ENCODE measurements around the gene NCOA5.

Gene NCOA5

GRCh38 chr20:46018611-46019010 lies 71.2 kb downstream of the NCOA5 start:
- Histone ChIP-seq H3K27ac (ENCODE audit: extremely low read depth, low read depth, low read length) (no peak overlapping the region), H3K36me3 (ENCODE audit: control insufficient read depth in 2 of 2, insufficient read depth in 1 of 2, low read length in 2 of 2) (no peaks in the 10 kb centered on the region), H3K9me3 (ENCODE audit: control insufficient read depth, insufficient read depth, low read depth, low read length) (no peaks in the 10 kb centered on the region), H3K4me3 (ENCODE audit: low read depth, low read length) (no peak overlapping the region), H3K4me1 (ENCODE audit: control insufficient read depth, insufficient read depth, low read length) (no peaks in the 10 kb centered on the region)
- ChIA-PET CTCF (interaction anchor here (1.3 to 1.4 kb wide), 2 partner anchors 33 to 331 kb away, joined by 3 to 5 read pairs; no protein-coding TSS in a partner anchor), POLR2A (no interaction called here)
- TF ChIP-seq ZNF214 (tag by site-specific recombination; IDR thresholded peaks at IDR 0.05; ENCODE audit: borderline replicate concordance) (no peak), YY1 (tag by site-specific recombination; IDR thresholded peaks at IDR 0.05) (no peak), ZNF10 (tag by site-specific recombination; IDR thresholded peaks at IDR 0.05) (no peak)
- TF ChIP-seq, protein P1, sequence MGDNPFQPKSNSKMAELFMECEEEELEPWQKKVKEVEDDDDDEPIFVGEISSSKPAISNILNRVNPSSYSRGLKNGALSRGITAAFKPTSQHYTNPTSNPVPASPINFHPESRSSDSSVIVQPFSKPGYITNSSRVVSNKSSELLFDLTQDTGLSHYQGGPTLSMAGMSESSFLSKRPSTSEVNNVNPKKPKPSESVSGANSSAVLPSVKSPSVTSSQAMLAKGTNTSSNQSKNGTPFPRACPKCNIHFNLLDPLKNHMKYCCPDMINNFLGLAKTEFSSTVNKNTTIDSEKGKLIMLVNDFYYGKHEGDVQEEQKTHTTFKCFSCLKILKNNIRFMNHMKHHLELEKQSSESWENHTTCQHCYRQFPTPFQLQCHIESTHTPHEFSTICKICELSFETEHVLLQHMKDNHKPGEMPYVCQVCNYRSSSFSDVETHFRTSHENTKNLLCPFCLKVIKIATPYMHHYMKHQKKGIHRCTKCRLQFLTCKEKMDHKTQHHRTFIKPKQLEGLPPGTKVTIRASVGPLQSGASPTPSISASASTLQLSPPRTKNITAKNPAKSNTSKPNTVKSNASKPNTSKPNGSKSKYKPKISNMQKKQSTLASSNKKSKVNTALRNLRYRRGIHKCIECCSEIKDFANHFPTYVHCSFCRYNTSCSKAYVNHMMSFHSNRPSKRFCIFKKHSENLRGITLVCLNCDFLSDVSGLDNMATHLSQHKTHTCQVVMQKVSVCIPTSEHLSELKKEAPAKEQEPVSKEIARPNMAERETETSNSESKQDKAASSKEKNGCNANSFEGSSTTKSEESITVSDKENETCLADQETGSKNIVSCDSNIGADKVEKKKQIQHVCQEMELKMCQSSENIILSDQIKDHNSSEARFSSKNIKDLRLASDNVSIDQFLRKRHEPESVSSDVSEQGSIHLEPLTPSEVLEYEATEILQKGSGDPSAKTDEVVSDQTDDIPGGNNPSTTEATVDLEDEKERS (tag by site-specific recombination; IDR thresholded peaks at IDR 0.05) = no peak
- TF ChIP-seq, protein P2, sequence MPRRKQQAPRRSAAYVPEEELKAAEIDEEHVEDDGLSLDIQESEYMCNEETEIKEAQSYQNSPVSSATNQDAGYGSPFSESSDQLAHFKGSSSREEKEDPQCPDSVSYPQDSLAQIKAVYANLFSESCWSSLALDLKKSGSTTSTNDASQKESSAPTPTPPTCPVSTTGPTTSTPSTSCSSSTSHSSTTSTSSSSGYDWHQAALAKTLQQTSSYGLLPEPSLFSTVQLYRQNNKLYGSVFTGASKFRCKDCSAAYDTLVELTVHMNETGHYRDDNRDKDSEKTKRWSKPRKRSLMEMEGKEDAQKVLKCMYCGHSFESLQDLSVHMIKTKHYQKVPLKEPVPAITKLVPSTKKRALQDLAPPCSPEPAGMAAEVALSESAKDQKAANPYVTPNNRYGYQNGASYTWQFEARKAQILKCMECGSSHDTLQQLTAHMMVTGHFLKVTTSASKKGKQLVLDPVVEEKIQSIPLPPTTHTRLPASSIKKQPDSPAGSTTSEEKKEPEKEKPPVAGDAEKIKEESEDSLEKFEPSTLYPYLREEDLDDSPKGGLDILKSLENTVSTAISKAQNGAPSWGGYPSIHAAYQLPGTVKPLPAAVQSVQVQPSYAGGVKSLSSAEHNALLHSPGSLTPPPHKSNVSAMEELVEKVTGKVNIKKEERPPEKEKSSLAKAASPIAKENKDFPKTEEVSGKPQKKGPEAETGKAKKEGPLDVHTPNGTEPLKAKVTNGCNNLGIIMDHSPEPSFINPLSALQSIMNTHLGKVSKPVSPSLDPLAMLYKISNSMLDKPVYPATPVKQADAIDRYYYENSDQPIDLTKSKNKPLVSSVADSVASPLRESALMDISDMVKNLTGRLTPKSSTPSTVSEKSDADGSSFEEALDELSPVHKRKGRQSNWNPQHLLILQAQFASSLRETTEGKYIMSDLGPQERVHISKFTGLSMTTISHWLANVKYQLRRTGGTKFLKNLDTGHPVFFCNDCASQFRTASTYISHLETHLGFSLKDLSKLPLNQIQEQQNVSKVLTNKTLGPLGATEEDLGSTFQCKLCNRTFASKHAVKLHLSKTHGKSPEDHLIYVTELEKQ (tag by site-specific recombination; IDR thresholded peaks at IDR 0.05; ENCODE audit: borderline replicate concordance) = no peak

DNA sequence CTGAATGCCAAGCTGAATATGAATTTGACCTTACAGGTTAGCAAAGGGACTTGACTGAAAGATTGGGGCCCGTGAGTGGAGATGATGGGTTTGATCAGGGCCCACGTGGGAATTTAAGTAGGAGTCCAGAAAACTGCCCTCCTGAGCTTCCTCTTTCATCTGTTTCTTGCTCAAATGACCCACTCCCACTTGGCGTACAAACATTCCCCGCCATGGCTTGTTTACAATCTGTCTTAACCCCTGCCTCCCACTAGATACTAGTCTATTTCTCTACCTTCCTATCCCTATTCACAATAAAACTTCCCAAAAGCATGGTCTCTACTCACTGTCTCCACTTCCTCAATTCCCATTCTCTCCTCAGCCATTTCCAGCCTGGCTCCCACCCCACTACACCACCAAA lies 71.7 kb downstream of the NCOA5 start:
- Histone ChIP-seq H3K4me3 (ENCODE audit: low read depth, low read length) (no peak overlapping the region), H3K27ac (ENCODE audit: extremely low read depth, low read depth, low read length) (no peak overlapping the region), H3K4me1 (ENCODE audit: control insufficient read depth, insufficient read depth, low read length) (no peaks in the 10 kb centered on the region), H3K36me3 (ENCODE audit: control insufficient read depth in 2 of 2, insufficient read depth in 1 of 2, low read length in 2 of 2) (no peaks in the 10 kb centered on the region), H3K9me3 (ENCODE audit: control insufficient read depth, insufficient read depth, low read depth, low read length) (no peaks in the 10 kb centered on the region)
- ChIA-PET POLR2A (no interaction called here), CTCF (interaction anchor here (0.6 to 1.4 kb wide), 3 partner anchors 33 to 645 kb away, joined by 3 to 7 read pairs (median 5); no protein-coding TSS in a partner anchor)
- TF ChIP-seq ZFP3 (tag by site-specific recombination; IDR thresholded peaks at IDR 0.05; ENCODE audit: low read depth) = no peak
- TF ChIP-seq, protein P3, sequence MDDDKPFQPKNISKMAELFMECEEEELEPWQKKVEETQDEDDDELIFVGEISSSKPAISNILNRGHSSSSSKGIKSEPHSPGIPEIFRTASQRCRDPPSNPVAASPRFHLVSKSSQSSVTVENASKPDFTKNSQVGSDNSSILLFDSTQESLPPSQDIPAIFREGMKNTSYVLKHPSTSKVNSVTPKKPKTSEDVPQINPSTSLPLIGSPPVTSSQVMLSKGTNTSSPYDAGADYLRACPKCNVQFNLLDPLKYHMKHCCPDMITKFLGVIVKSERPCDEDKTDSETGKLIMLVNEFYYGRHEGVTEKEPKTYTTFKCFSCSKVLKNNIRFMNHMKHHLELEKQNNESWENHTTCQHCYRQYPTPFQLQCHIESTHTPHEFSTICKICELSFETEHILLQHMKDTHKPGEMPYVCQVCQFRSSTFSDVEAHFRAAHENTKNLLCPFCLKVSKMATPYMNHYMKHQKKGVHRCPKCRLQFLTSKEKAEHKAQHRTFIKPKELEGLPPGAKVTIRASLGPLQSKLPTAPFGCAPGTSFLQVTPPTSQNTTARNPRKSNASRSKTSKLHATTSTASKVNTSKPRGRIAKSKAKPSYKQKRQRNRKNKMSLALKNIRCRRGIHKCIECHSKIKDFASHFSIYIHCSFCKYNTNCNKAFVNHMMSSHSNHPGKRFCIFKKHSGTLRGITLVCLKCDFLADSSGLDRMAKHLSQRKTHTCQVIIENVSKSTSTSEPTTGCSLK (tag by site-specific recombination; IDR thresholded peaks at IDR 0.05) = no peak
- TF ChIP-seq SCRT2 (tag by site-specific recombination; IDR thresholded peaks at IDR 0.05) = no peak

DNA sequence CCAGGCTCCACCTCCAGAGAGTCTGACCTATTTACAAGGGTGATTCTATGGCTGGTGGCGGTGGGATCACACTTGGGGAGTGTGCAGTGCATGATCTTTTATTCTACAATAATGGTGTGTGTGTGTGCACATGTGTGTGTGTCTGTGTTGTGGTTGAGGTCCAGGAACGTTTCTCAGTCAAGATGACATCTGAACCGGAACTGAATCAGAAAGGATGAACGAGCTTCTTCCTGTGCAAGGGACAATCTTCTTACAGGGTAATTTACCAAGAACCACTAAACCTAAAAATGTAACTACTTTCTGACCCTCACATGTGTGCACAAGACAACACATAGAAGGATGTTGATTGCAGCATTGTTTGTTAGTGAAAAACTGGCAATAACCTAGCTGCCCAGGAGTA lies 72.5 kb downstream of the NCOA5 start:
- no peak overlapping the region for H3K27ac ChIP-seq (ENCODE audit: extremely low read depth, low read depth, low read length)
- H3K9me3 ChIP-seq (ENCODE audit: control insufficient read depth, insufficient read depth, low read depth, low read length) = no peaks in the 10 kb centered on the region
- CTCF ChIA-PET = interaction anchor here (0.6 to 1.4 kb wide), 4 partner anchors 27 to 570 kb away, joined by 3 to 5 read pairs (median 4); no protein-coding TSS in a partner anchor
- TF ChIP-seq ZNF416 (tag by site-specific recombination; IDR thresholded peaks at IDR 0.05) (no peak), KLF10 (tag by site-specific recombination; IDR thresholded peaks at IDR 0.05) (no peak), ZNF707 (tag by site-specific recombination; IDR thresholded peaks at IDR 0.05) (no peak), GLI2 (tag by site-specific recombination; IDR thresholded peaks at IDR 0.05; ENCODE audit: borderline replicate concordance, low read depth) (no peak), ZNF274 (IDR thresholded peaks at IDR 0.05; ENCODE audit: low read length) (no peak), ZNF274 (tag by site-specific recombination; IDR thresholded peaks at IDR 0.05; ENCODE audit: borderline replicate concordance) (no peak), ZNF16 (tag by site-specific recombination; IDR thresholded peaks at IDR 0.05; ENCODE audit: low read depth) (no peak)
- TF ChIP-seq, protein P2 (tag by site-specific recombination; IDR thresholded peaks at IDR 0.05; ENCODE audit: borderline replicate concordance) = no peak
- no peaks in the 10 kb centered on the region for H3K36me3 ChIP-seq (ENCODE audit: control insufficient read depth in 2 of 2, insufficient read depth in 1 of 2, low read length in 2 of 2)
- no peak overlapping the region for H3K4me3 ChIP-seq (ENCODE audit: low read depth, low read length)
- POLR2A ChIA-PET = no interaction called here
- no peaks in the 10 kb centered on the region for H3K4me1 ChIP-seq (ENCODE audit: control insufficient read depth, insufficient read depth, low read length)

Data from HEK293 (cell line).